Gastroesophageal sphincter (tissue), 3 donors: ENCODE data around the gene TP53TG5.

Source experiments
- CTCF ChIP-seq, 4 experiments: fragments of 200-600 bp in 2 of 4; fragments of 450-650 bp in 2 of 4; sonication (generic) in 1 of 4; IDR thresholded peaks; one replicate each; pipeline ENCODE4 v1.5.1; 2017 to 2019; ENCODE audit warnings: antibody characterized with exemption in 4 of 4, mild to moderate bottlenecking in 2 of 4, moderate library complexity in 2 of 4
- EP300 ChIP-seq: sonication (generic); formaldehyde crosslinking; IDR thresholded peaks from one replicate; pipeline ENCODE4 v1.6.1; 2017; ENCODE audit warnings: antibody characterized with exemption, mild to moderate bottlenecking
- POLR2A ChIP-seq, 2 donors: fragments of 450-650 bp; IDR thresholded peaks; one replicate each; pipeline ENCODE4 v1.6.1; 2017; ENCODE audit warnings: antibody characterized with exemption in 2 of 2, mild to moderate bottlenecking in 2 of 2, moderate library complexity in 1 of 2

- TF ChIP-seq CTCF (IDR thresholded peaks at IDR 0.05) (no peak), EP300 (no peak), POLR2A (IDR thresholded peaks at IDR 0.05) (no peak)
Measured at GRCh38 chr20:45339799-45340198, 38.3 kb downstream of the TP53TG5 start.
